ENCODE measurements around the gene PCDHGC5.

The PCDHGC5 gene

GRCh38 chr5:141512390-141512910 lies 23.6 kb downstream of the PCDHGC5 start:
- peak; percentile 70 to 80 for DNase-seq (ENCODE audit: extremely low read depth in 1 of 2, low read depth in 1 of 2)

DNA sequence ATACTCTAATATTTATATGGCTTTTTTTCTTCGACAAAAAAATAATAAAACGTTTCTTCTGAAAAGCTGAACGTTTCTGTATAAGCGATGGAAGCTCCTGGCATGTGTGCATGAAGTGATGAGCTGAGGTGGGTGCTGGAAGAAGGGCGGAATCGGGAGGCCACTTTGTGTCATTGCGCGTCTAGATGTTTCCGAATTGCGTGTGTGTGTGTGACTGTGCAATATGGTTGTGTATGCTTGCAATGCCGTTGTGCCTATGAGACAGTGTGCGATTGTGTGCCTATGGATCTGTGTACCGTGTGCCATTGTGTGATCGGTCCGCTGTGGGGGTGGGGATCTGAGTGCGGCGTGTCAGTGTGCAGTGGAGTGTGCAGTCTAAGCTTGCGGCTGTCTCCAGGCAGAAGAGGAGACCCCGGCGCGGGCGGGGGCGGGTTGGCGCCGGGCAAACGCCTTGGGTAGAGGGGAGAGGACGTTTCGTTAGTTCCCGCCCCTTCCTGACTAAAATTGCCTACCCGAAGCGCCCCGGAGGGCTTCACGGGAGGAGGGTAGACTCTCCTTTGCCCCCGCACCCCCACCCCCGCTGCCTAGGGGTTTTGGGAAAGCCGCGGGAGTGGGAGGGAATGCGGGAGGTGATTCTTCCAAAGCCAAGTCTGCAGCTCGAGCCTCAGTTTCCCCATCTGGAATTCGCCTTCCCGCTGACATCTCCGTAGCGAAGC lies 24.2 kb downstream of the PCDHGC5 start:
- DNase-seq (ENCODE audit: extremely low read depth in 1 of 2, low read depth in 1 of 2), result no peak

DNA sequence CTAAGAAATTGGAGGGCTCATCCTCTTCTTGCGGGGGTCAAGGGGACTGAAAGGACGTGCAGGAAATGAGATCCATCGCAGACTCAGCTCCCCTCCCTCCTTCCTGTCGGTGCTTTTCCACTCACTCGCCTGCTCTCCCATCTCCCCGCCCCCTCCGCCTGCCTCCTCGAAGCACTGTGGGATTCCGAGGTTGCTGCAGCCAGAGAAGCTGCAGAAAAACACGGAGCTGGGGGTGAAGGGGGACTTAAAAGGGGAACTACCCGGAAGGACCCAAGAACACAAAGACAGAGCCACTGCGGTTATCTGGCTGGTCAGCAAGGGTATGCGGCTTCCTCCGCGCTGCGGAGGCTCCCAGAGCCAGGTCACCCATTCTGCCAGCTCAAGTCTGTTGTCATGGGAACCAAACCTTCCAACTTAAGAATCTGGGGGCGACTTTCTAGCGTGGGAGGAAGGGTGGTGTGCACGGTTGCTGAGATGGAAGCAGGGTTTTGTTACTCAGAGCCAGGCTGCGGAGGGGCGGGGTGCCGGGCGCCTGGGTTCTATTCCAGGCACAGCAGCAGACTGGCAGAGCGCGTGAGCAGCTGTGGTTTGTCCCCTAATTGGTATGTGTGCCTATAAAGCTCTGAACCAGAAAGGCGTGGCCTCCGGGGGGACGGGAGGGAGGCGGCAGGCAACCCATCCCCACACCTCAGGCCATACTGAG lies 24.9 kb downstream of the PCDHGC5 start:
- peak; percentile 31 to 33 for DNase-seq (ENCODE audit: extremely low read depth in 1 of 2, low read depth in 1 of 2)

GRCh38 chr5:141514330-141515133 lies 25.7 kb downstream of the PCDHGC5 start:
- DNase-seq (ENCODE audit: extremely low read depth in 1 of 2, low read depth in 1 of 2), result no peak

- DNase-seq (ENCODE audit: extremely low read depth in 1 of 2, low read depth in 1 of 2), result no peak
Measured at GRCh38 chr5:141515141-141515540, 26.3 kb downstream of the PCDHGC5 start.

GRCh38 chr5:141515946-141516671 lies 27.2 kb downstream of the PCDHGC5 start:
- DNase-seq (ENCODE audit: extremely low read depth in 1 of 2, low read depth in 1 of 2), result no peak

DNA sequence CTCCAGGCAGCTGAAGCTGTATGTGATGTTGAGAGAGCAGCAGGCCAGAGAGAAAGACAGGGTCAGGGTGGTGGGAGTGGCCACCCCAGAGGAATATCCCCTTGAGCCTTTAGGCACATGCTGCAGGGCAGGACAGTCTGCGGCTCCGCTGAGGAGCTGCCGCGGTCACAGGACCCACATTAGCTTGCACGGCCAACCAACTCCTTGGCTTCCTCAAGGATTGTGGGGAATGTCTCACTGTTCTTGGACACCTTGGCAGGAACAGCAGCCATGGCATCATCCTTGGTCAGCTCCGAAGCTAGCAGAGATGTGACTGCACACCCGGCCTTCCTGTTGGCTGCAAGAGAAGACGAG lies 27.8 kb downstream of the PCDHGC5 start:
- no peak for DNase-seq (ENCODE audit: extremely low read depth in 1 of 2, low read depth in 1 of 2)

DNA sequence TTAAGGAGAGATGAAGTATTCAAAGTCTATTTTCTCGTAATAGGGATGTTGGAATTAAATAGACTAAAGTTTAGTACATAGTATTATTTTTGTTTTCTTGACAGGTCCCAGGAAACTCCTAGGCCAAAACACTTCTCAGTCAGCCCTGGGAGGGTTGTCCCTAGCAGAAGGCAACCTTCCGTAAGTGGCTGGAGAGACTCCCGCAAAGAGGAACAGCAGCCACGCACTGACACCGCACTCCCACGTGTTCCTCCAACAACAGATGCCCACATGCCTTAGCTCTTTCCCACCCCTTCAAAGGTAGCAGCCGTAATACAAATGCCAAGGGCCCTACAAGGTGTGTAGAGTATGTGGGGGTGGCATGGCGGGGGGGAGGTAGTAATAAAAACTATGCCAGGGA lies 28.4 kb downstream of the PCDHGC5 start:
- no peak for DNase-seq (ENCODE audit: extremely low read depth in 1 of 2, low read depth in 1 of 2)

DNA sequence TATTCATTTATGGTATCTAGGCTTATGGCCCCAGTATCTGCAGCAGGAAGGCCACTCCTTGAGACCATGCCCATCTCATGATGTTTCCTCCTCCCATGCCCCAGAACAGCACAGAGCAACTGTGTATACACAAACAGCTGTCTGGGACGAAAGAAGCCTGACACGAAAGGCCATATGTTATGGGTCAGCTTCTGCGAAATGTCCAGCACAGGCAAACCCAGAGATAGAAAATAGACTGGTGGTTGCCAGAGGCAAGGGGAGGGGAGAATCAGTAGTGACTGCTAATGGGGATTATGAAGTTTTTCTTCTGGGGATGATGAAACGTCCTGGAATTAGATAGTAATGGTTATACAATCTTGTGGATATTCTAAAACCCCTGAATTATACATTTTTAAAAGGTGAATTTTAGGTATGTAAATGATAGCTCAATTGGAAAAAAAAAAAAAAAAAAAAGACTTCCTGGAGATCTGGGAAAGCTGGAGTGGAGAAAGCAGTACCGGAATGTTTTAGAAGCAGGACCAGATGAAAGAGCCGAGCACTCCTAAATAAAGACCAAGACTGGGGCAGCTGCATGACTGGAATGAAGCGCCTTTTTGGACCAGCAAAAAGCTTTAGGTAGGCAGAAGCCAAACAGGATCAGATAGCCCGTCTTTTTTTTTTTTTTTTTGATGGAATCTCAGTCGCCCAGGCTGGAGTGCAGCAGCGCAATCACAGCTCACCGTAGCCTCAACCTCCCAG lies 29.2 kb downstream of the PCDHGC5 start:
- DNase-seq (ENCODE audit: extremely low read depth in 1 of 2, low read depth in 1 of 2), result no peak

DNA sequence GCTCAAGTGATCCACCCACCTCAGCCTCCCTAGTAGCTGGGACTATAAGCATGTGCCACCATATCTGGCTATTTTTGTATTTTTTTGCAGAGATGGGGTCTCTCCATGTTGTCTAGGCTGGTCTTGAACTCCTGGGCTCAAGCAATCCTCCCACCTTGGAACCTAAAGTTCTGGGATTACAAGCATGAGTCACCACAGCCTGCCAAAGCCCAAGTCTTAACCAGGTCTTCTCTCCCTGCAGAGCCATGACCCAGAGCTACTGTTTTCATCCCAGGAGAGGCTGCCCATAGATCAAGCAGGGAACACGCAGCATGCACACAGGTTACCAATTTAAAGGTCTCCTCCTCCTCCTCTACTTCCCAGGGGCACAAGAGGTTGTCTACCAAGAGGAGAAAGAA lies 29.7 kb downstream of the PCDHGC5 start:
- DNase-seq (ENCODE audit: extremely low read depth in 1 of 2, low read depth in 1 of 2), result no peak

DNA sequence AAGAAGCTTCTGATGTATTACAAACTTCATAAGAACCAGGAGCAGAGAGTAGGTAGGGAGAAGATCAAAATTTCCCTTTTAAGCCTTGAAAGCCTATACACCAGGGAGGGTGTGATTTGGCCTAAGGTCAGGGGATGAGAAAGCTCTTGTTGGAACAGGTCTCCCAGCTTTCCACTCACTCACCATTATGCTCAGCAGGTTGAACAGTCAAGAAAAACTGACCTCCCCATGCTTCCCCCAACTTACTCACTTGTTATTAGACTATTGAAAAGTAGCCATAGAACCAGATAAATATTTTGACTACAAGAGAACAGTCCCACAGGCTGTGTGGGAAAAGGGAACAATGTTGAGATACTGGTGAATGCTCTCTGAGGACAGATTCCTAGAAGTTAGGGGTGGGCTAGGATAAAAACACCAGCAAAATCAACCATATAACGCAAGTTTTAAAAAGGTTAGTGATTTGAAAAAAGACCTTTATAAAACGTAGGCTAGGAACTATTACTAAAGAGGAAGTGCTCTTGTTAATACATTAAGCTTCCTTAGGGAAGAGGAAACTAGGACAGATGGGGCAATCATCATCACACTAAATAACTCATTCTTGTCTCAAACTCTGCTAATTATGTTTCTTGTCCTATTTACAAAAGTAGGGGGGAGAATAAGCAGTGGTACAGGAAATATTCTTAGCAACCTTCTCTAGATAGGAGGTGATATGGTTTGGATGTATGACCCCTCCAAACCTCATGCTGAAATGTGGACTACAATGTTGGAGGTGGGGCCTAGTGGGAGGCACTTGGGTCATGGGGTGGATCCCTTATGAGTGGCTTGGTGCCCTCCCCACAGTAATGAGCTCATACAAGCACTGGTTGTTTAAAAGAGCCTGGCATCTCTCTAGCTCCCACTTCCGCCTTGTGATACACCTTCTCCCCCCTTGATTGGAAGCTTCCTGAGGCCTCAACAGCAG lies 31.0 kb downstream of the PCDHGC5 start:
- no peak for DNase-seq (ENCODE audit: extremely low read depth in 1 of 2, low read depth in 1 of 2)

- no peak for DNase-seq (ENCODE audit: extremely low read depth in 1 of 2, low read depth in 1 of 2)
Measured at GRCh38 chr5:141521244-141521781, 32.4 kb downstream of the PCDHGC5 start.

GRCh38 chr5:141522301-141522700 lies 33.4 kb downstream of the PCDHGC5 start:
- DNase-seq (ENCODE audit: extremely low read depth in 1 of 2, low read depth in 1 of 2), result no peak

DNA sequence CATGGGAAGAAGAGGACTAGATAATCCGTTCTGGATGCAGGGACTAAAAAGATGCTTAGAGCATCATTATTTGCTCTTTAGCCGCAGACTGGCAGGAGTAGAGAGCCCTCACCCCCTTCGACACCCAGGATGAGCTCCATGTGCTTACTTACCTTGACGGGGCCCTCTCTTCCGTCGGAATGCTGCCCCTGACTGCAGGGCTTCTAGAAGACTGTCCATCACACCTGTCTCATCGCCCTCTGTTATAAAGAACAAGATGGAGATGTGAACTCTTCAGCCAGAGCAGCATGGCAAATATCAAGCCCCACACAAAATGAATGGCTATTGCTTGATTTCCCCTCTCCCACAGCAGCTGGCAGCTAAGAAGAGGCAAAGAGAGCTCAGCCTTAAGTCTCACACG lies 35.1 kb downstream of the PCDHGC5 start:
- DNase-seq (ENCODE audit: extremely low read depth in 1 of 2, low read depth in 1 of 2), result no peak

DNA sequence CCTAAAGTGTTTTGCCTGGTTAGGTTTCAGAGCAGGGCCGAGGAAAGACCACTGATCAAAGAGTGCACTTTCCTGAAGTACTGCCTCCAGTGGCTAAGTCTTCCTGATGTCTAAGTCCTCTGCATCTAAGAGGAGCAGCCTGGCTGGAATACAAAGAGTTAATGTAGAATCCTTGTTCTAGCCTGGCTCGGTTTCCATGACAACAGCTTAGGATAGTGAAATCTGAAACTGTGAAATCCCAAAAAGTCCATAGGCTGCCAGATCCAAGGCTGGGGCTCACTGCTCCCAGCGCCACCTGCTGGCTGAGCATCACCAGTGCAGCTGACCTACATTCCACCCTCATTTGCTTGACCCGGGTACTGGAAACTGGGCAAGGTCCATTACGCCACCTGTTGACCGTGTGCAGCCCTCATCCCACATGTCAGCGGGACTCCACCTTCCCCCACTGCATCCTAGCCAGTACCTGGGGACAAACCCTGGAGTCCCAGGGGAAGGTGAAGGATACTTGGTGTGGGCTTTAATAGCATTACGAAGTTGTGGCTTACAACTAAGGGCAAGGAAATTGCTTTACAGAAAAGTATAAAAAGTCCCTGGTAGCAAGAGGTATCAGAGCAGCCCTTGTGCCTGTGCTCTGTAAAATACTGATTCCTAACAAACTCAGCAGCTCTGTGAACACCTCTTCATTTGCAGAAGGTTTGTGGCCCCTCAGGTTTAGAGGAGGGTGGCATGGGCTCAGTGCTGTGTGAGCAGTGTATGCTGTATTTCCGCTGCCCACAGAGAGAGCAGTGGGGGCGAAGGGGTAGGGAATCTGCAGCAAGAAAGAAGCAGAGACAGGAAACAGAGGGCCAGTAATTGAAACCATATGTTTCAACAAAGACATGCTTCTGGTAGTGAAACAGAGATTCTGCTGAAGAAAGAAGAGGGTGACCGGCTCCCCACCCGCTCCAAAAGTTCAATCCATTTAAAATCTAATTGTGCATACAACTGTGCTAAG lies 36.0 kb downstream of the PCDHGC5 start:
- DNase-seq (ENCODE audit: extremely low read depth in 1 of 2, low read depth in 1 of 2), result peak; percentile 15 to 37

DNA sequence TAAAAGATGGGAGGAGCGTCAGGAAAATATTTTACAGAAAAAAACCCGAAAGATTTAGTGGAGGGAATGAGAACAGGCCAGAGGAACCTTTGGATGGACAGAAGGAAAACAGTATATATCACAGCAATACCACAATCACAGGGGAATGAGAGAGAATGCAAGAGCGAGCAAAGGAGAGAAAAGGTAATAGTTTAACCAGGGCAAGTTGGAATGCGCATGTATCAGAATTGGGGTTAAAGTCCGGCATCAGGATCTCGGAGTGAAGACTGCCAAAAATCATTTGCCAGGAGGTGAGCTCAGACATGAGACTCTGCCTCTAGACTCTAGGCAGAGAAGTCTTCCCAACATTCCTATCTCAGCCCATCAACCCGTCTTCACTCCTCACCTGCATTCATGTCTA lies 36.8 kb downstream of the PCDHGC5 start:
- no peak for DNase-seq (ENCODE audit: extremely low read depth in 1 of 2, low read depth in 1 of 2)

GRCh38 chr5:141527426-141527825 lies 38.5 kb downstream of the PCDHGC5 start:
- DNase-seq (ENCODE audit: extremely low read depth in 1 of 2, low read depth in 1 of 2), result no peak

Measured in activated CD8-positive, alpha-beta memory T cell treated with anti-CD3 and anti-CD28 coated beads for 1 hour (primary cell).